Astrocyte (in vitro differentiated cells and primary cell): Measurements from ENCODE around the gene RHO. TPM values are rescaled to one million over a fixed set of nuclear protein-coding genes. Genes with fewer than 3 reads are reported as not detected.

Experiments
- DNase-seq: peaks from one replicate; pipeline ENCODE4 v3.0.0-alpha.2; 2010; ENCODE audit warnings: low read depth
- FAIRE-seq: peaks from 2 replicates; lab custom pipeline; 2011; peaks lifted over from hg19 to GRCh38; lab: Jason Lieb, UNC
- H2AFZ ChIP-seq: 2 replicates; pipeline ENCODE4 v1.6.0; 2012; ENCODE audit warnings: low read depth, low read length, inconsistent platforms
- H3K27ac ChIP-seq: 2 replicates; pipeline ENCODE4 v1.5.1; 2011; ENCODE audit warnings: low read depth, low read length, inconsistent platforms
- H3K27me3 ChIP-seq: 2 replicates; pipeline ENCODE4 v1.6.0; 2011; ENCODE audit warnings: low read length, inconsistent platforms; ENCODE audit not compliant: insufficient read depth
- H3K36me3 ChIP-seq: 2 replicates; pipeline ENCODE4 v1.5.1; 2011; ENCODE audit warnings: low read length, inconsistent platforms; ENCODE audit not compliant: insufficient read depth
- H3K4me1 ChIP-seq: 2 replicates; pipeline ENCODE4 v1.5.1; 2011; ENCODE audit warnings: low read length, inconsistent platforms; ENCODE audit not compliant: insufficient read depth
- H3K4me2 ChIP-seq: 2 replicates; pipeline ENCODE4 v1.6.0; 2012; ENCODE audit warnings: low read length, inconsistent platforms
- H3K4me3 ChIP-seq: 2 replicates; pipeline ENCODE4 v1.5.1; 2011; ENCODE audit warnings: low read depth, mild to moderate bottlenecking, low read length, inconsistent platforms; ENCODE audit not compliant: insufficient read depth
- H3K79me2 ChIP-seq: 2 replicates; pipeline ENCODE4 v1.6.0; 2012; ENCODE audit warnings: mild to moderate bottlenecking, low read length, inconsistent platforms; ENCODE audit not compliant: insufficient read depth
- H3K9ac ChIP-seq: 2 replicates; pipeline ENCODE4 v1.6.0; 2012; ENCODE audit warnings: mild to moderate bottlenecking, low read length, inconsistent platforms
- H3K9me3 ChIP-seq: 2 replicates; pipeline ENCODE4 v1.5.1; 2012; ENCODE audit warnings: low read depth, mild to moderate bottlenecking, low read length, inconsistent platforms; ENCODE audit not compliant: insufficient read depth
- H4K20me1 ChIP-seq: 2 replicates; pipeline ENCODE4 v1.6.0; 2012; ENCODE audit warnings: low read length, inconsistent platforms; ENCODE audit not compliant: insufficient read depth
- H3K27ac Mint-ChIP-seq: one replicate; pipeline ENCODE4 v1.8.0; 2021; ENCODE audit warnings: mild to moderate bottlenecking, mixed read lengths; ENCODE audit not compliant: unreplicated experiment
- H3K27me3 Mint-ChIP-seq: one replicate; pipeline ENCODE4 v1.8.0; 2021; ENCODE audit warnings: low read depth, mixed read lengths; ENCODE audit not compliant: unreplicated experiment
- H3K36me3 Mint-ChIP-seq: one replicate; pipeline ENCODE4 v1.8.0; 2021; ENCODE audit warnings: low read depth, mixed read lengths; ENCODE audit not compliant: unreplicated experiment
- H3K4me1 Mint-ChIP-seq: one replicate; pipeline ENCODE4 v1.8.0; 2021; ENCODE audit warnings: low read depth, mixed read lengths; ENCODE audit not compliant: unreplicated experiment
- H3K4me3 Mint-ChIP-seq: one replicate; pipeline ENCODE4 v1.8.0; 2021; ENCODE audit warnings: mild to moderate bottlenecking, moderate library complexity, mixed read lengths; ENCODE audit not compliant: unreplicated experiment
- H3K9me3 Mint-ChIP-seq: one replicate; pipeline ENCODE4 v1.8.0; 2021; ENCODE audit warnings: mild to moderate bottlenecking, mixed read lengths; ENCODE audit not compliant: unreplicated experiment
- EZH2 ChIP-seq: IDR thresholded peaks from 2 replicates; pipeline ENCODE4 v1.6.1; 2012; ENCODE audit warnings: mild to moderate bottlenecking, low read length, inconsistent platforms; ENCODE audit not compliant: insufficient read depth
- total RNA-seq: library from RNA; stranded (reverse); gene quantifications from 2 replicates; pipeline ENCODE4 v1.2.1, GENCODE V29; 2021
- TF ChIP-seq, protein P1 (sequence below): IDR thresholded peaks from 2 replicates; pipeline ENCODE4 v1.5.1; 2011; ENCODE audit warnings: low read depth, mild to moderate bottlenecking, inconsistent platforms, low read length, moderate library complexity; ENCODE audit not compliant: insufficient read depth

The RHO gene
- total RNA-seq, 1 donor from 2014 or later: not detected

DNA sequence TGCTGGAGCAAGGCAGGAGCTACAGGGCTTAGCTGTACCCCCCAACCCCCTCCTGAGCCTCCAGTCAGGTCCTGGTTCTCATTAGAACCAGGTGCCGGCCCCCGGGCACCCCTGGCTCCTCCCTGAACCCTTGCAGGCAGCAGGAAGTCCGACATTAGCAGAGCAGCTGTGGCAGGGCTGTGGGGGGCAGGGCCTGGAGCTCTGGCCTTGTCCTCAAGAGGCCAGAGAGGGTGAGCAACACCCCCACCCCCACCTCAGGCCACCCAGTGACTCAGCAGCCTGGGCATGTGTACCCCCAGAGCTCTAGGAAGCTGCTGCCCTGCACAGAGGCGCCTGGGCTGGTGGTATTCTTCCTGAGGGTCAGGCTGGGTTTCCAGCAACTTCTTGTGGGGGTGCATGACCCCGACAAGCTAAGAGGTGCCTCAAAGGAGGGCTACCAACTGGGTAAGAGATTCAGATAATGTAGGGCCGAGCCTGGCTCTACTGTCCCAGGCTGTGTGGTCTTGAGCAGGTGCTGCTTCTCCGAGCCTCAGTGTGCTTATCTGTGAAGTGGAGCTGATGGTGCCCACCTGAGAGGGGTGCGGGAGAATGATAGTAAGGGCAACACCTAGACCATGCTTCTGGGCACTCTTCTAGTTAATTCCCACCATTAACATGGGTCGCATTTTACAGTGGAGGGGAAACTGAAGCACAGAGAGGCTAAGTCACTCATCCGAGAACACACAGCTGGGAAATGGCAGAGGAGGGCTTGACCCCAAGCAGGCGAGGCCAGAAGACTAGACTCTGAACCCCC lies 30.5 kb downstream of the RHO start:
- peaks cover 41% of the 10 kb centered on the region for H3K4me1 Mint-ChIP-seq
- Histone ChIP-seq H3K27me3 (no peaks in the 10 kb centered on the region), H2AFZ (no peak overlapping the region), H3K79me2 (no peaks in the 10 kb centered on the region), H3K27ac (peak overlapping the region; percentile 6), H3K36me3 (no peaks in the 10 kb centered on the region), H4K20me1 (no peaks in the 10 kb centered on the region), H3K9me3 (no peaks in the 10 kb centered on the region), H3K4me3 (no peak overlapping the region), H3K4me2 (peak overlapping the region; percentile 42), H3K9ac (peak overlapping the region; percentile 4), H3K4me1 (peaks cover 40% of the 10 kb centered on the region)
- no peak overlapping the region for H3K4me3 Mint-ChIP-seq
- no peak for TF ChIP-seq EZH2
- TF ChIP-seq, protein P1, sequence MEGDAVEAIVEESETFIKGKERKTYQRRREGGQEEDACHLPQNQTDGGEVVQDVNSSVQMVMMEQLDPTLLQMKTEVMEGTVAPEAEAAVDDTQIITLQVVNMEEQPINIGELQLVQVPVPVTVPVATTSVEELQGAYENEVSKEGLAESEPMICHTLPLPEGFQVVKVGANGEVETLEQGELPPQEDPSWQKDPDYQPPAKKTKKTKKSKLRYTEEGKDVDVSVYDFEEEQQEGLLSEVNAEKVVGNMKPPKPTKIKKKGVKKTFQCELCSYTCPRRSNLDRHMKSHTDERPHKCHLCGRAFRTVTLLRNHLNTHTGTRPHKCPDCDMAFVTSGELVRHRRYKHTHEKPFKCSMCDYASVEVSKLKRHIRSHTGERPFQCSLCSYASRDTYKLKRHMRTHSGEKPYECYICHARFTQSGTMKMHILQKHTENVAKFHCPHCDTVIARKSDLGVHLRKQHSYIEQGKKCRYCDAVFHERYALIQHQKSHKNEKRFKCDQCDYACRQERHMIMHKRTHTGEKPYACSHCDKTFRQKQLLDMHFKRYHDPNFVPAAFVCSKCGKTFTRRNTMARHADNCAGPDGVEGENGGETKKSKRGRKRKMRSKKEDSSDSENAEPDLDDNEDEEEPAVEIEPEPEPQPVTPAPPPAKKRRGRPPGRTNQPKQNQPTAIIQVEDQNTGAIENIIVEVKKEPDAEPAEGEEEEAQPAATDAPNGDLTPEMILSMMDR: no peak
- H3K27me3 Mint-ChIP-seq: no peaks in the 10 kb centered on the region
- H3K36me3 Mint-ChIP-seq: peaks cover 21% of the 10 kb centered on the region
- H3K27ac Mint-ChIP-seq: peak overlapping the region; percentile 86
- DNase-seq: peak; percentile 59
- H3K9me3 Mint-ChIP-seq: no peaks in the 10 kb centered on the region
- no peak for FAIRE-seq

DNA sequence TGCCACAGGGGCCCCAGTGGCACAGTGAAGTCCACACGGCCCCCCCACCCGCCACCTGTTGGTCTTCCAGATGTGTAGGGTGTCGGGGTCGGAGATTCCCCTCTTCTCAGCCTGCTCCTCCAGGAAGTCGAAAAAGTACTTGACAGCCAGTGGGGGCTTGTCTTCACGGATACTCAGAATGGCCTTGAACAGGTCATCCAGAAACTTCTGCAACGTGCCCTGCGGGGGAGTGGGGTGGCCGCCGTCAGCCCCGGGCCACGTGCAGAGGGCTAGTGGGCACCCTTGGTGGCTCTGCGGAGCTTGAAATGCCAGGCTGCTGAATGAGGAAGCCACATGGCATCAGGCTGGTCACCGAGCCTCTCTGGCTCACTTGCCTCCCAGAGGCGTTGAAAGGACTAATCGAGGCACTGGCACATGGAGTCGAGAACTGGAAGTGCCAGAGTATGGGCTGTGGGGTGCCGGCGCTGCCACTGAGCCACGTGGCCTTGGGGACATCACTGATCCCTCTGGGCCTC lies 31.2 kb downstream of the RHO start:
- H3K36me3 Mint-ChIP-seq: peaks cover 22% of the 10 kb centered on the region
- no peak for FAIRE-seq
- H3K4me1 ChIP-seq: peaks cover 40% of the 10 kb centered on the region

More for the DNA sequence above, 31.2 kb downstream of the RHO start:
- DNase-seq: no peak
- Histone ChIP-seq H3K9me3 (no peaks in the 10 kb centered on the region), H4K20me1 (no peaks in the 10 kb centered on the region), H2AFZ (no peak overlapping the region), H3K79me2 (no peaks in the 10 kb centered on the region), H3K4me3 (no peak overlapping the region), H3K4me2 (no peak overlapping the region), H3K9ac (no peak overlapping the region), H3K36me3 (no peaks in the 10 kb centered on the region), H3K27ac (no peak overlapping the region), H3K27me3 (no peaks in the 10 kb centered on the region)
- Mint-ChIP-seq H3K27me3 (no peaks in the 10 kb centered on the region), H3K4me3 (no peak overlapping the region), H3K4me1 (peaks cover 34% of the 10 kb centered on the region), H3K9me3 (no peaks in the 10 kb centered on the region), H3K27ac (no peak overlapping the region)
- no peak for TF ChIP-seq EZH2
- TF ChIP-seq, protein P1: no peak
